Measurements from ENCODE around the gene ZNF683.
A peak's percentile ranks its signal among the peaks of the same experiment; 100 is the strongest.
"Not testable (repeated sequence)": the region's sequence is repeated elsewhere in the genome, so short reads cannot be mapped to it uniquely, and the experiment has no call there.

ZNF683 gene

DNA sequence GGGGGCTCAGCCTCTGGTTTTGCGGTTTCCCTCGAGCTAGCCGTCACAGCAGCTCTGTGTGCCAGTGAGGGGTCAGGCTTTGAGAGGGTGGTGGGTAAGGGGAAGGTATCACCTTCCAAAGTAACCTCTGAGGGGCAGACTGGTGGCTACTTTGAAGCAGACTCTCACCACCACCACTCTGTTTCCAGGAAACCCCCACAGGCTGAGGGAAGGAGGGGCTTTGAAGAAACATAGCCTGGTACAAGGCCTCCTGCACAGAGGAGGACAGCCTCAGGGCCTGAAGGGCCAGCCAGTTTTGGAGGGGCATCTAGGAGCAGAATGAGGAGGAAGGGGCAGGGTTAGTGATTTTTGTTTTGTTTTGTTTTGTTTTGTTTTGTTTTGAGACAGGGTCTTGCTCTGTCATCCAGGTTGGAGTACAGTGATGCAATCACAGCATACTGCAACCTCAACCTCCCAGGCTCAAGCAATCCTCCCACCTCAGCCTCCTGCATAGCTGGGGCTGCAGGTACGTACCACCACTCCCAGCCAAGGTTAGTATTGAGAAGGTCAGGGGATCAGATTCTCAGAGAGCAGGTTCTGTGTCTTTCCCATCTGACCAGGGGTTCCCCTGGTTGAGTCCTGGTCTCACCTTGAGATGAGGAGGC lies 17.2 kb upstream of the ZNF683 start:
- no peak for TF ChIP-seq EZH2 (IDR thresholded peaks at IDR 0.05; ENCODE audit: borderline replicate concordance, low read depth, low read length, severe bottlenecking)
- TF ChIP-seq, protein P1, sequence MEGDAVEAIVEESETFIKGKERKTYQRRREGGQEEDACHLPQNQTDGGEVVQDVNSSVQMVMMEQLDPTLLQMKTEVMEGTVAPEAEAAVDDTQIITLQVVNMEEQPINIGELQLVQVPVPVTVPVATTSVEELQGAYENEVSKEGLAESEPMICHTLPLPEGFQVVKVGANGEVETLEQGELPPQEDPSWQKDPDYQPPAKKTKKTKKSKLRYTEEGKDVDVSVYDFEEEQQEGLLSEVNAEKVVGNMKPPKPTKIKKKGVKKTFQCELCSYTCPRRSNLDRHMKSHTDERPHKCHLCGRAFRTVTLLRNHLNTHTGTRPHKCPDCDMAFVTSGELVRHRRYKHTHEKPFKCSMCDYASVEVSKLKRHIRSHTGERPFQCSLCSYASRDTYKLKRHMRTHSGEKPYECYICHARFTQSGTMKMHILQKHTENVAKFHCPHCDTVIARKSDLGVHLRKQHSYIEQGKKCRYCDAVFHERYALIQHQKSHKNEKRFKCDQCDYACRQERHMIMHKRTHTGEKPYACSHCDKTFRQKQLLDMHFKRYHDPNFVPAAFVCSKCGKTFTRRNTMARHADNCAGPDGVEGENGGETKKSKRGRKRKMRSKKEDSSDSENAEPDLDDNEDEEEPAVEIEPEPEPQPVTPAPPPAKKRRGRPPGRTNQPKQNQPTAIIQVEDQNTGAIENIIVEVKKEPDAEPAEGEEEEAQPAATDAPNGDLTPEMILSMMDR (IDR thresholded peaks at IDR 0.05; ENCODE audit: borderline replicate concordance, extremely low read depth, low read length, poor library complexity, severe bottlenecking) = no peak
- Histone ChIP-seq H3K27ac (ENCODE audit: low read length) (no peak overlapping the region), H3K36me3 (ENCODE audit: insufficient read depth, low read length) (no peaks in the 10 kb centered on the region), H3K79me2 (ENCODE audit: insufficient read depth, low read length) (no peaks in the 10 kb centered on the region), H3K9me3 (ENCODE audit: insufficient read depth, low read length, severe bottlenecking) (no peaks in the 10 kb centered on the region), H4K20me1 (ENCODE audit: insufficient read depth, low read length) (no peaks in the 10 kb centered on the region), H2AFZ (ENCODE audit: low read depth, low read length) (no peak overlapping the region), H3K4me1 (ENCODE audit: insufficient read depth, low read length) (peaks cover 13% of the 10 kb centered on the region), H3K4me3 (ENCODE audit: low read depth in 1 of 2, low read length in 2 of 2) (no peak overlapping the region), H3K4me2 (ENCODE audit: insufficient read depth, low read length) (no peak overlapping the region), H3K9ac (ENCODE audit: low read depth, low read length) (no peak overlapping the region), H3K27me3 (ENCODE audit: insufficient read depth, low read length, poor library complexity) (peaks cover 5% of the 10 kb centered on the region)
- DNase-seq (no peak), ATAC-seq (ENCODE audit: insufficient read depth, low read depth) (0 out of 3 replicates have a peak, but pooled peaks have one; percentile 46)

GRCh38 chr1:26388791-26389445 lies 16.4 kb upstream of the ZNF683 start:
- Histone ChIP-seq H3K9me3 (ENCODE audit: insufficient read depth, low read length, severe bottlenecking) (no peaks in the 10 kb centered on the region), H3K27ac (ENCODE audit: low read length) (no peak overlapping the region), H4K20me1 (ENCODE audit: insufficient read depth, low read length) (no peaks in the 10 kb centered on the region), H3K79me2 (ENCODE audit: insufficient read depth, low read length) (no peaks in the 10 kb centered on the region), H3K4me2 (ENCODE audit: insufficient read depth, low read length) (no peak overlapping the region), H2AFZ (ENCODE audit: low read depth, low read length) (no peak overlapping the region), H3K4me1 (ENCODE audit: insufficient read depth, low read length) (peaks cover 13% of the 10 kb centered on the region), H3K36me3 (ENCODE audit: insufficient read depth, low read length) (no peaks in the 10 kb centered on the region), H3K27me3 (ENCODE audit: insufficient read depth, low read length, poor library complexity) (peaks cover 5% of the 10 kb centered on the region), H3K4me3 (ENCODE audit: low read depth in 1 of 2, low read length in 2 of 2) (no peak overlapping the region), H3K9ac (ENCODE audit: low read depth, low read length) (no peak overlapping the region)
- TF ChIP-seq EZH2 (IDR thresholded peaks at IDR 0.05; ENCODE audit: borderline replicate concordance, low read depth, low read length, severe bottlenecking) = no peak
- TF ChIP-seq, protein P1 (IDR thresholded peaks at IDR 0.05; ENCODE audit: borderline replicate concordance, extremely low read depth, low read length, poor library complexity, severe bottlenecking) = no peak
- no peak for ATAC-seq (ENCODE audit: insufficient read depth, low read depth)
- no peak for DNase-seq

- Histone ChIP-seq H3K27ac (ENCODE audit: low read length) (no peak overlapping the region), H3K79me2 (ENCODE audit: insufficient read depth, low read length) (no peaks in the 10 kb centered on the region), H3K9me3 (ENCODE audit: insufficient read depth, low read length, severe bottlenecking) (no peaks in the 10 kb centered on the region), H3K27me3 (ENCODE audit: insufficient read depth, low read length, poor library complexity) (peaks cover 5% of the 10 kb centered on the region), H3K9ac (ENCODE audit: low read depth, low read length) (no peak overlapping the region), H3K4me1 (ENCODE audit: insufficient read depth, low read length) (peaks cover 13% of the 10 kb centered on the region), H3K4me2 (ENCODE audit: insufficient read depth, low read length) (no peak overlapping the region), H2AFZ (ENCODE audit: low read depth, low read length) (no peak overlapping the region), H3K36me3 (ENCODE audit: insufficient read depth, low read length) (no peaks in the 10 kb centered on the region), H3K4me3 (ENCODE audit: low read depth in 1 of 2, low read length in 2 of 2) (no peak overlapping the region), H4K20me1 (ENCODE audit: insufficient read depth, low read length) (no peaks in the 10 kb centered on the region)
- DNase-seq (no peak), ATAC-seq (ENCODE audit: insufficient read depth, low read depth) (no peak)
- no peak for TF ChIP-seq EZH2 (IDR thresholded peaks at IDR 0.05; ENCODE audit: borderline replicate concordance, low read depth, low read length, severe bottlenecking)
- TF ChIP-seq, protein P1 (IDR thresholded peaks at IDR 0.05; ENCODE audit: borderline replicate concordance, extremely low read depth, low read length, poor library complexity, severe bottlenecking) = no peak
Measured at GRCh38 chr1:26387447-26387846, 14.9 kb upstream of the ZNF683 start.

DNA sequence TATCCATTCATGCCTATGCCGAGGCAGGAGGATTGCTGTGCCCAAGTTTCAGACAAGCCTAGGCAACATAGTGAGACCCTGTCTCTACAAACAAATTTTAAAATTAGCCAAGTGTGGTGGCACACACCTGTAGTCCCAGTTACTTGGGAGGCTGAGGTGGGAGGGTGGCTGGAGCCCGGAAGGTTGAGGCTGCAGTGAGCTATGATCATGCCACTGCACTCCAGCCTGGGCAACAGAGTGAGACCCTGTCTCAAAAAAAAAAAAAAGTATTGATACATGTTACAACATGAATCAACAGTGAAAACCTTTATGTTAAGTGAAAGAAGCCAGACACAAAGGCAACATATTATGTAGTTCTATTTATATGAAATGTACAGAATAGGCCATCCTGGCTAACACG lies 12.5 kb upstream of the ZNF683 start:
- peaks cover 13% of the 10 kb centered on the region for H3K4me1 ChIP-seq (ENCODE audit: insufficient read depth, low read length)
- H2AFZ ChIP-seq (ENCODE audit: low read depth, low read length); ATAC-seq (ENCODE audit: insufficient read depth, low read depth); H3K4me3 ChIP-seq (ENCODE audit: low read depth in 1 of 2, low read length in 2 of 2); H4K20me1 ChIP-seq (ENCODE audit: insufficient read depth, low read length); H3K4me2 ChIP-seq (ENCODE audit: insufficient read depth, low read length); H3K27ac ChIP-seq (ENCODE audit: low read length); H3K79me2 ChIP-seq (ENCODE audit: insufficient read depth, low read length); H3K9me3 ChIP-seq (ENCODE audit: insufficient read depth, low read length, severe bottlenecking); H3K27me3 ChIP-seq (ENCODE audit: insufficient read depth, low read length, poor library complexity); DNase-seq; H3K9ac ChIP-seq (ENCODE audit: low read depth, low read length); H3K36me3 ChIP-seq (ENCODE audit: insufficient read depth, low read length): not testable (repeated sequence)

All from DND-41 (cell line).